HG02763 (cell line): Measurements from ENCODE around the gene CCM2L.
"Not testable (repeated sequence)": the region's sequence is repeated elsewhere in the genome, so short reads cannot be mapped to it uniquely, and the experiment has no call there.

Experiments
- ATAC-seq: cut with Tn5 transposase; IDR thresholded peaks from one replicate; pipeline ENCODE4 v1.9.1; 2021; ENCODE audit warnings: mild to moderate bottlenecking, moderate library complexity; ENCODE audit not compliant: unreplicated experiment

CCM2L gene

GRCh38 chr20:32027643-32028042 lies 17.4 kb downstream of the CCM2L start:
- ATAC-seq, result no peak

GRCh38 chr20:32028647-32029372 lies 18.6 kb downstream of the CCM2L start:
- ATAC-seq, result no peak

GRCh38 chr20:32029561-32029960 lies 19.3 kb downstream of the CCM2L start:
- no peak for ATAC-seq

GRCh38 chr20:32031007-32031958 lies 21.0 kb downstream of the CCM2L start:
- ATAC-seq, result no peak

- no peak for ATAC-seq
These were observed 23.1 kb downstream of the CCM2L start for GRCh38 chr20:32033316-32033715.

GRCh38 chr20:32033721-32034120 lies 23.5 kb downstream of the CCM2L start:
- not testable (repeated sequence) for ATAC-seq

GRCh38 chr20:32034581-32035425 lies 24.6 kb downstream of the CCM2L start:
- no peak for ATAC-seq

GRCh38 chr20:32035426-32035779 lies 25.2 kb downstream of the CCM2L start:
- ATAC-seq, result no peak

- no peak for ATAC-seq
These were observed 26.0 kb downstream of the CCM2L start for GRCh38 chr20:32036252-32036651.

- ATAC-seq, result no peak
These were observed 26.7 kb downstream of the CCM2L start for GRCh38 chr20:32036716-32037485.

GRCh38 chr20:32037929-32038328 lies 27.7 kb downstream of the CCM2L start:
- no peak for ATAC-seq

- peak; percentile 51 for ATAC-seq
These were observed 30.1 kb downstream of the CCM2L start for GRCh38 chr20:32040142-32040953.

GRCh38 chr20:32045999-32046398 lies 35.8 kb downstream of the CCM2L start:
- no peak for ATAC-seq

- ATAC-seq, result no peak
These were observed 40.1 kb downstream of the CCM2L start for GRCh38 chr20:32050324-32050841.

GRCh38 chr20:32050851-32051556 lies 40.8 kb downstream of the CCM2L start:
- no peak for ATAC-seq

GRCh38 chr20:32051720-32052089 lies 41.5 kb downstream of the CCM2L start:
- ATAC-seq, result no peak

GRCh38 chr20:32052090-32052777 lies 42.0 kb downstream of the CCM2L start, which contains the start of gene HCK:
TSS of gene HCK (plus strand) at chr20:32052242.
- no peak for ATAC-seq

- no peak for ATAC-seq
These were observed 42.6 kb downstream of the CCM2L start for GRCh38 chr20:32052778-32053362.
